HepG2 (cell line): ENCODE data around the gene B4GALT1. TPM values are rescaled to one million over a fixed set of nuclear protein-coding genes. Genes with fewer than 3 reads are reported as not detected.

Source experiments
- ARID4A ChIP-seq: sonication (generic); formaldehyde crosslinking; IDR thresholded peaks from 2 replicates; pipeline ENCODE4 v1.5.0; 2020; ENCODE audit warnings: mild to moderate bottlenecking, missing genetic modification reagents, borderline replicate concordance
- CBX2 ChIP-seq, 2 experiments: fragments of 200-600 bp in 1 of 2; sonication (generic); formaldehyde crosslinking in 1 of 2; IDR thresholded peaks; 2 replicates each; pipeline versions ENCODE4 v1.7.0 to v1.8.1; 2018 to 2022; ENCODE audit warnings: low read depth in 2 of 2, low read length in 1 of 2, mild to moderate bottlenecking in 1 of 2, missing genetic modification reagents in 1 of 2
- CC2D1A ChIP-seq: sonication (generic); formaldehyde crosslinking; IDR thresholded peaks from 2 replicates; pipeline ENCODE4 v1.8.1; 2023; ENCODE audit warnings: mild to moderate bottlenecking, missing genetic modification reagents
- E2F5 ChIP-seq: sonication (generic); formaldehyde crosslinking; conservative IDR thresholded peaks from 2 replicates; pipeline ENCODE4 v1.4.0; 2020; ENCODE audit warnings: missing genetic modification reagents
- ELF3 ChIP-seq: IDR thresholded peaks from 2 replicates; pipeline ENCODE4 v1.6.1; 2016; ENCODE audit warnings: missing genetic modification reagents, missing compliant biosample characterization
- FOXJ3 ChIP-seq: sonication (generic); formaldehyde crosslinking; IDR thresholded peaks from 2 replicates; pipeline ENCODE4 v1.4.0; 2020; ENCODE audit warnings: missing genetic modification reagents, mild to moderate bottlenecking, borderline replicate concordance
- NFAT5 ChIP-seq: sonication (generic); formaldehyde crosslinking; IDR thresholded peaks from 2 replicates; pipeline ENCODE4 v1.4.0; 2020; ENCODE audit warnings: missing genetic modification reagents
- PTBP1 ChIP-seq: fragments of 200-400 bp; formaldehyde crosslinking; IDR thresholded peaks from 2 replicates; pipeline ENCODE4 v1.6.1; 2018; ENCODE audit warnings: low read length, low read depth; ENCODE audit not compliant: poor library complexity, severe bottlenecking
- SNAPC2 ChIP-seq: sonication (generic); formaldehyde crosslinking; IDR thresholded peaks from 2 replicates; pipeline ENCODE4 v1.8.1; 2022; ENCODE audit warnings: mild to moderate bottlenecking, missing genetic modification reagents
- STAT6 ChIP-seq: sonication (generic); formaldehyde crosslinking; IDR thresholded peaks from 2 replicates; pipeline ENCODE4 v1.4.0; 2020; ENCODE audit warnings: missing genetic modification reagents, mild to moderate bottlenecking, borderline replicate concordance
- TAF1 ChIP-seq: sonication (generic); formaldehyde crosslinking; IDR thresholded peaks from 2 replicates; pipeline ENCODE4 v1.4.0; 2020; ENCODE audit warnings: missing genetic modification reagents
- ZSCAN29 ChIP-seq: sonication (generic); formaldehyde crosslinking; conservative IDR thresholded peaks from 2 replicates; pipeline ENCODE4 v1.4.0; 2020; ENCODE audit warnings: mild to moderate bottlenecking, missing genetic modification reagents
- polyA plus RNA-seq, 8 experiments: library from polyadenylated mRNA; depleted of rRNA in 3 of 8; stranded (reverse) in 7 of 8; unstranded in 1 of 8; fragments of >200 nt; fragmentation: Illumina TruSeq in 4 of 8; extraction: Trizol in 4 of 8; gene quantifications; 2 replicates each; pipeline versions ENCODE4 v1.2.1 to v1.2.3, GENCODE V29; 2011 to 2016; ENCODE audit warnings: low read depth in 4 of 8, missing spikeins in 1 of 8, mixed read lengths in 1 of 8; ENCODE audit not compliant: insufficient read depth in 1 of 8
- total RNA-seq, 5 experiments: library from RNA; depleted of rRNA; stranded (reverse); fragments of >200 nt; fragmentation: Illumina TruSeq; extraction: Trizol; gene quantifications; 2 replicates each; pipeline ENCODE4 v1.2.3, GENCODE V29; 2016; ENCODE audit warnings: low read depth in 1 of 5

B4GALT1 gene
- total and polyA plus RNA-seq, 2 of the 13 experiments (the other 11 are each of a cell fraction or from before 2014, with no cell fraction given) = 15.7 to 33.5 TPM

- TF ChIP-seq STAT6 (CRISPR knock-in tag) (no peak), TAF1 (CRISPR knock-in tag) (no peak), ELF3 (no peak), SNAPC2 (CRISPR knock-in tag) (no peak), ZSCAN29 (CRISPR knock-in tag) (0 out of 2 replicates have a peak, but pooled peaks have one; percentile 46), FOXJ3 (CRISPR knock-in tag) (0 out of 2 replicates have a peak, but pooled peaks have one; percentile 16), CC2D1A (CRISPR knock-in tag) (0 out of 2 replicates have a peak, but pooled peaks have one; percentile 28), NFAT5 (no peak), E2F5 (CRISPR knock-in tag) (no peak), ARID4A (0 out of 2 replicates have a peak, but pooled peaks have one; percentile 31), PTBP1 (no peak), CBX2 (IDR thresholded peaks at IDR 0.05; ENCODE audit: low read depth, low read length) (no peak), CBX2 (CRISPR knock-in tag; IDR thresholded peaks at IDR 0.05; ENCODE audit: low read depth) (no peak)
Observed at GRCh38 chr9:33172256-33173238, 5.4 kb upstream of the B4GALT1 start (continued).
